Stimulated activated effector memory CD8-positive, alpha-beta T cell treated with anti-CD3 and anti-CD28 coated beads, Interleukin-12 subunit alpha, Interleukin-12 subunit beta, amount 100 ng/mL, for 72 hours (primary cell): ENCODE measurements around the gene KATNAL2.

Experiments
- ATAC-seq: fragments of 150-1000 bp; cut with Tn5 transposase; 2 replicates; pipeline ENCODE4 v1.10.0; 2021
- DNase-seq, 2 donors: peaks; one replicate each; pipeline ENCODE4 v3.0.0; 2021 to 2022; ENCODE audit warnings: low spot score in 2 of 2
- H3K27ac Mint-ChIP-seq: one replicate; pipeline ENCODE4 v1.8.0; 2022; ENCODE audit warnings: mild to moderate bottlenecking, mixed read lengths
- H3K36me3 Mint-ChIP-seq: one replicate; pipeline ENCODE4 v1.8.0; 2022; ENCODE audit warnings: mild to moderate bottlenecking, mixed read lengths
- H3K4me1 Mint-ChIP-seq: one replicate; pipeline ENCODE4 v1.8.0; 2022; ENCODE audit warnings: mixed read lengths
- H3K4me3 Mint-ChIP-seq: one replicate; pipeline ENCODE4 v1.8.0; 2022; ENCODE audit warnings: mild to moderate bottlenecking, mixed read lengths
- H3K9me3 Mint-ChIP-seq: one replicate; pipeline ENCODE4 v1.8.0; 2022; ENCODE audit warnings: mixed read lengths

Gene KATNAL2, protein sequence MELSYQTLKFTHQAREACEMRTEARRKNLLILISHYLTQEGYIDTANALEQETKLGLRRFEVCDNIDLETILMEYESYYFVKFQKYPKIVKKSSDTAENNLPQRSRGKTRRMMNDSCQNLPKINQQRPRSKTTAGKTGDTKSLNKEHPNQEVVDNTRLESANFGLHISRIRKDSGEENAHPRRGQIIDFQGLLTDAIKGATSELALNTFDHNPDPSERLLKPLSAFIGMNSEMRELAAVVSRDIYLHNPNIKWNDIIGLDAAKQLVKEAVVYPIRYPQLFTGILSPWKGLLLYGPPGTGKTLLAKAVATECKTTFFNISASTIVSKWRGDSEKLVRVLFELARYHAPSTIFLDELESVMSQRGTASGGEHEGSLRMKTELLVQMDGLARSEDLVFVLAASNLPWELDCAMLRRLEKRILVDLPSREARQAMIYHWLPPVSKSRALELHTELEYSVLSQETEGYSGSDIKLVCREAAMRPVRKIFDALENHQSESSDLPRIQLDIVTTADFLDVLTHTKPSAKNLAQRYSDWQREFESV

DNA sequence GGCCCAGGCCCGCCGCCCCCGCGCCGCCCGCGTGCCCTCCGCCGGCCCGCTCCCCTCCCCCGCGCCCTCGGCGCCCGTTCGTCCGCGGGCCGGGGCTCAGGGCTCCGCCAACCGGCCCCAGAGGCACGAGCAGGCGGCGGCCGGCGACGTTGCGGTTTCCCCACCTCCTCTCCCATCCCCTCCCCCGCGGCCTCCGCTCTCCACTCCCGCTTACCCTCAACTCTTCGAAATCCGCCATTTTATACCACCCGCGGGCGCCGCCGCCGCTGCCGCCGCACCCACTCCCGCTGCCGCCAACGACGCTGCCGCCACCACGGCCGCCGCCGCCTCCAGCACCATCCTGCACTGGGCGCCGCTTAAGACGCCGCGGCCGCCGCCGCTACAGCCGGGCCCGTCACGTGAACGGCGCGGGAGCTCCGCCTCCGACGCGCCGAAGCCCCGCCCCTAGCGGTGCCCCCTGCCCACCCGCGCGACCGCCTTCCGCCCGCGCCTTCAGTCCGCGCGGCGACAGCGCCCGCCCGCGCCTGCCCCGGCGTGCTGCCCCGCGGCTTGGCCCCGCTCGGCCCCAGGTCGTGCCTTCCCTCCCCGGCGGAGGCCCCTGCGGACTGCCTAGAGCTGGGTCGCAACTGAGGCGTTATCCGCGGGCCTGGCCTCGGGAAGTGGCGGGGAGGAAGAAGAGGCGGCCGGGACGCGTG, at the start of gene KATNAL2, which contains the start of gene PIAS2:
Gene KATNAL2, plus strand, starts transcription at position 495 of the 695 bp plus-strand sequence. CDS start 29,271 bp downstream, outside the sequence.
Gene PIAS2, minus strand, starts transcription at position 400 of the 695 bp plus-strand sequence. Its CDS starts 162 bp downstream, at position 238.
- peak; percentile 68 to 85 for DNase-seq
- no peaks in the 10 kb centered on the region for H3K36me3 Mint-ChIP-seq
- H3K9me3 Mint-ChIP-seq, result no peaks in the 10 kb centered on the region
- H3K4me1 Mint-ChIP-seq, result peaks cover 32% of the 10 kb centered on the region
- peak within 1 kb of the TSS; percentile 72 for H3K4me3 Mint-ChIP-seq
- ATAC-seq, result peak; percentile 89
- H3K27ac Mint-ChIP-seq, result peak within 1 kb of the TSS; percentile 82

DNA sequence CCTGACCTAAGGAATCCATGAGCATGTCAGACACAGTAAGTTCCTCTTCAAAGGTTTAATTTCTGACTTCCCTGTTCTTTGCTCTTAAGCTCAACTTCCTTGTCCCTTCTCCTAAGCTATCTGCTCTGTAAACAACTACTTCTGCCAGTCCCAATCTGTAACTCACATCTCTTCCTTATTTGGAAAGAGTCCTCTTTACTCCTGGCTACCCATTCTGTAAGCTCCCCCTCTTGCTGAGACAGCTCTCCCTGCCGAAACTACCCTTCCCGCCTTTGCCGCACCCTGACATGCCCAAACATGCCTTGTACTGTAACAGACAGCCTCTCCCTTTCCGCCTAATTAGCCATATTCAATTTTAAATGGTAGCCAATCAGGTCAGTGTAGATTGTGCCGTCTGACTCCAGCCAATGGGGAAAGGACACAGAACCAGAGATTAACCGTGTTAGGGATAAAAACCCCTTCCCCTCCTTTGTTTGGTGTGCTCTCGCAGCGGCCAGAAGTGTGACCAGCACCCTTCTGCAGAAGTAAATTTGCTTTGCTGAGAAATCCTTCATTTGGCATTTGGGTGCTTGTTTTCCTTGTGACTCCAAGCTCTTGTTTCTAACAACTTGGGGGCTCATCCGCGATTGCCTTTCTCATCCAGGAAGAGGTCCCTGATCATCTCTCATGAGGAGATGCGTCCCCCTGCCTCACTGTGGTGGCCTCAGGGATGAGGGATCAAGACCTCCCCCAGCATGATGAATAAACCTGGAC, 49.1 kb upstream of the KATNAL2 start:
- Mint-ChIP-seq H3K4me1 (peaks cover 11% of the 10 kb centered on the region), H3K36me3 (peaks cover under 1% of the 10 kb centered on the region), H3K27ac (peak overlapping the region; percentile 6)

DNA sequence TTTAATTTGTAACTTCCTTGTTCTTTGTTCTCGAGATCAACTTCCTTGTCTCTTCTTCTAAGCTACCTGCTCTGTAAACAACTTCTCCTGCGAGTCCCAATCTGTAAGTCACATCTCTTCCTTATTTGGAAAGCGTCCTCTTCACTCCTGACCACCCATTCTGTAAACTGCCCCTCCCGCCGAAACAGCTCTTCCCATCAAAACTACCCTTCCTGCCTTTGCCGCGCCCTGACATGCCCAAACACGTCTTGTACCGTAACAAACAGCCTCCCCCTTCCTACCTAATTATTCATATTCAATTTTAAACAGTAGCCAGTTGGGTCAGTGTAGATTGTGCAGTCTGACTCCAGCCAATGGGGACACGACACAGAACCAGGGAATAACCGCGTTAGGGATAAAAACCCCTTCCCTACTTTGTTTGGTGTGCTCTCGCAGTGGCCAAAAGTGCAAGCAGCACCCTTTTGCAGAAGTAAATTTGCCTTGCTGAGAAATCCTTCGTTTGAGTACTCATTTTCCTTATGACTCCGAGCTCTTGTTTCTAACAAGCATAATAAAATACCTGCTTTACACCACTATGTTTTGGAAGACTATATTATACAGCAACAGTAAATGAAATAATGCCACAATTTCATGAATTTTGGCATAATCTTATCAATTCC, 39.9 kb upstream of the KATNAL2 start:
- Mint-ChIP-seq H3K36me3 (no peaks in the 10 kb centered on the region), H3K4me1 (peaks cover 18% of the 10 kb centered on the region), H3K27ac (no peak overlapping the region), H3K9me3 (peaks cover 15% of the 10 kb centered on the region), H3K4me3 (no peak overlapping the region)
- no peak for ATAC-seq
- no peak for DNase-seq

More for the DNA sequence above, 49.1 kb upstream of the KATNAL2 start:
- ATAC-seq (no peak), DNase-seq (no peak)
- H3K9me3 Mint-ChIP-seq, result peaks cover 15% of the 10 kb centered on the region
- no peak overlapping the region for H3K4me3 Mint-ChIP-seq

DNA sequence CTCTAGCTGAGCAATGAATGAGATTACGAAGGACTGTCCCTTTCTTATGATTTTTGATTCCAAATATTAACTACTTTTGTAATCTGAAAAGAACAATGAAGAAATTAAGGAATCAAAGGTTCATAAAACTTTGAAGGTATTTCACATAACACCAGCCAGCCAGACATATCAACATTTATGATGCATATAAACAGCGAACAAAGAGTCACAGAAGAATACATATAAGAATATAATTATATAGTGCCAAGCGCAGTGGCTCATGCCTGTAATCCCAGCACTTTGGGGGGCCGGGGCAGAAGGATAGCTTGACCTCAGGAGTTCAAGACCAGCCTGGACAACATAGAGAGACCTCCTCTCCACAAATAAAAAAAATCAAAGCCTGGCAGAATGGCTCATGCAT, 34.2 kb upstream of the KATNAL2 start:
- ATAC-seq (no peak), DNase-seq (no peak)
- Mint-ChIP-seq H3K4me1 (peaks cover 6% of the 10 kb centered on the region), H3K27ac (no peak overlapping the region), H3K9me3 (peaks cover 4% of the 10 kb centered on the region), H3K36me3 (peaks cover 8% of the 10 kb centered on the region), H3K4me3 (no peak overlapping the region)

DNA sequence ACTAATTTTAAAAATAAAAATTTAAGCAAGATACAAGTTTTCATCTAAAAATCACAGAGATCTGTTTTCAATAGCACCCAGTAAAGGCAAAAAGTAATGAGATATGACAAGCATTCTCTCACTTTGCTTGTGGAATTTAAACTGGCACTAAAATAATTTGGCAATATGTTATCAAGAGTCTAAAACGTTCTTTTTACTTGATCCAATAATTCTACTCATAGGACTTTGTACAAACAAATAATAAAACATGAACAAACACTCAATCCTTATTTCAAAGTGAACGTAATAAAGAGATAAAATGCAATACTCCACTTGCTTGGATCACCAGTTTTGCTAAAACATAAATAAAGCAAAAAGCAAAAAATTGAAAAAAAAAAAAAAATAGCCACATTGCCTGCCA, 30.5 kb upstream of the KATNAL2 start:
- no peak for DNase-seq
- Mint-ChIP-seq H3K9me3 (peaks cover 4% of the 10 kb centered on the region), H3K4me3 (no peak overlapping the region), H3K4me1 (peaks cover 7% of the 10 kb centered on the region), H3K36me3 (peaks cover 34% of the 10 kb centered on the region), H3K27ac (no peak overlapping the region)
- ATAC-seq, result no peak

DNA sequence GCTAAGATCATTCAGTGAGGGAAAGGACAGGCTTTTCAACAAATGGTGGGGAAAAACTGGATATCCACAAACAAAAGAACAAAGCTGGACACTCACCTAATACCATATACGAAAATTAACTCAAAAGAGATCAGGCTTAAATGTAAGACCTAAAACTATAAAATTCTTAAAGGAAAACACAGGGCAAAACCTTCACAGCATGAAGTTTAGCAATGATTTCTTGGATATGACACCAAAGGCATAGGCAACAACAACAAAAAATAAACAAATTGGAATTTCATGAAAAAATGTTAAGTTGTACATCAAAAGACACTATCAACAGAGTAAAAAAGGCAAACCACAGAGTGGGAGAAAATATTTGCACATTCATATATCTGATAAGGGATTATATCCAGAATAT, 28.4 kb upstream of the KATNAL2 start:
- no peak overlapping the region for H3K4me3 Mint-ChIP-seq
- H3K4me1 Mint-ChIP-seq, result peaks cover 24% of the 10 kb centered on the region
- peaks cover 34% of the 10 kb centered on the region for H3K36me3 Mint-ChIP-seq

DNA sequence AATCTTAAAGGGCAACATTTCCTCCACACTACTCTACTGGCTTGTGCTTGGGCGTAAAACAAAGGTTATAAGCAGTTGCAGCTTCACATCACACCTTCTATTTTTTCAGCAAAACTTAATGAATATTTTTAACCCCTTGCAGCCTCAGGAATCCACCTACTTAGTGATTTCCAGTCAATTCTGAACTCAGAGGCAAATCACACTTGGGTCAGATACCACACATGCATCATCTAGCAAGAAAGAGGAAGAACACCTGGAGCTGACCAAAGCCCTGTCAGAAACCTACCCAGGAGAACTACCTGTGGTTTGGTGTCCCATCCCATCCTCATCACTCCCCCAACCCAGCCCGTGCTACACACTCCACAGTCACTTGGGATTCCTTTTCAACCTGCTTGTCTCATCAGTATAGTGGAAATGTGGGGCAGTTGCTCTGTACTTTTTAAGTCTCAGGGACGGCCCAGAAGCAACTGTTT, 25.6 kb upstream of the KATNAL2 start:
- peaks cover 4% of the 10 kb centered on the region for H3K9me3 Mint-ChIP-seq
- peaks cover 28% of the 10 kb centered on the region for H3K4me1 Mint-ChIP-seq
- peak; percentile 75 for ATAC-seq
- DNase-seq, result peak in 1 of 2 donors; percentile 49
- H3K36me3 Mint-ChIP-seq, result peaks cover 39% of the 10 kb centered on the region
- no peak overlapping the region for H3K4me3 Mint-ChIP-seq
- H3K27ac Mint-ChIP-seq, result no peak overlapping the region

More for the DNA sequence above, 28.4 kb upstream of the KATNAL2 start:
- DNase-seq, result no peak
- peaks cover 4% of the 10 kb centered on the region for H3K9me3 Mint-ChIP-seq
- no peak overlapping the region for H3K27ac Mint-ChIP-seq
- ATAC-seq, result no peak

DNA sequence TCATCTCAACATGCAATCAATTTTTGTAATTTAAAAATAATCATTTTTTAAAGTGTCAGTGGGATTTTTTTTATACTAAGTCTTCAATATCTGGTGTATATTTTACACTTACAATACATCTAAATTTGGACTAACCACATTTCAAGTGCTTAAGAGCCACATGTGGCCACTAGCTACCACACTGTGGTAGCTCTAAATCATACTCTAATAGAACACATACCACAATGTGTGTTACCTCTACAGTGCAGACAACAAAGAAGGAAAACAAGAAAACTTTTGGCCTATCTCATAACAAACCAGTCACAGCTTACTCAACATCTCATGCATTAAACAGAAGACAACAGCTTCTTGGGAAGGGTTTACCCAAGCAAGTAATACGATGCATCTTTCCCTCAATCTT, 24.6 kb upstream of the KATNAL2 start:
- DNase-seq, result no peak
- peak; percentile 37 for ATAC-seq
- Mint-ChIP-seq H3K36me3 (peaks cover 34% of the 10 kb centered on the region), H3K9me3 (peaks cover 4% of the 10 kb centered on the region), H3K4me1 (peaks cover 28% of the 10 kb centered on the region), H3K27ac (no peak overlapping the region), H3K4me3 (no peak overlapping the region)

DNA sequence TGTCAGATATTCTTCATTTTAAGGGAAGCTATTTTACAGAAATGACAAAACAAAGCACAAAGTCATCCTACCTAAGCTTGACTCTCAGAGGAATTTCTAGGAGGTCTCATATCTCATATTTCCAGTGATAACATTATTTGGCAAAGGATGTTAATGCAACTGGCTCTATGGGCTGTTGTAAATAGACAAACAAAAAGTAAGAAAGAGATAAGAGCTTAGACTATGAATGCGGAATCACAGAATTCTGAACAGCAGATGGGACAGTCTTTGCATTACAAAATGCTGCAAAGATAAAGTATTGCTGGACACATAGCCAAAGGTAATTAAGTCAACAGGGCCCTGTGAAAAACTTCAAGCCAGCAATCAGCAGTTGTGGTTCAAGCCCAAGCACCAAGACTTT, 24.0 kb upstream of the KATNAL2 start:
- H3K27ac Mint-ChIP-seq, result no peak overlapping the region
- H3K36me3 Mint-ChIP-seq, result peaks cover 29% of the 10 kb centered on the region
- peaks cover 4% of the 10 kb centered on the region for H3K9me3 Mint-ChIP-seq
- no peak for ATAC-seq
- no peak for DNase-seq
- H3K4me1 Mint-ChIP-seq, result peaks cover 28% of the 10 kb centered on the region
- H3K4me3 Mint-ChIP-seq, result no peak overlapping the region

DNA sequence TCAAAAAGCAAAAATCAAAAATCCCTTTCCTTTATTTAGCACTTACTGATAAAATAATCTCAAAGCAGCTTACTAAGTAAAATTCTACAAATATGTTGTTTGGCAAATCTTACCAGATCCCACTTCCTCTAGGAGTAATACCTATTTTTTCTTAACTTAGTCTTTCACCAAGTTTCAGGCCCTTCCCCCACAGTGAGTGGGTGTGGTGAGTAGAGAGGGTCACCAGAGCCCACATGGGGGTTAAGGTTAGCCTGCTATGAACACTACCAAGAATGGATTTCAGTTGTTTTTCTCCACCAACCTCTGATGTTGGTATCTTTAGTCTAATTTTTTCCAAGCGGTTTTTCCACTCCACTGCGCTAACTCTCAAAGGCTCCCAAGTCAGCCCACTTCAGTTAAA, 23.3 kb upstream of the KATNAL2 start:
- Mint-ChIP-seq H3K9me3 (peaks cover 4% of the 10 kb centered on the region), H3K4me3 (no peak overlapping the region), H3K4me1 (peaks cover 28% of the 10 kb centered on the region), H3K27ac (peak overlapping the region; percentile 37), H3K36me3 (peaks cover 22% of the 10 kb centered on the region)
- no peak for DNase-seq
- no peak for ATAC-seq

DNA sequence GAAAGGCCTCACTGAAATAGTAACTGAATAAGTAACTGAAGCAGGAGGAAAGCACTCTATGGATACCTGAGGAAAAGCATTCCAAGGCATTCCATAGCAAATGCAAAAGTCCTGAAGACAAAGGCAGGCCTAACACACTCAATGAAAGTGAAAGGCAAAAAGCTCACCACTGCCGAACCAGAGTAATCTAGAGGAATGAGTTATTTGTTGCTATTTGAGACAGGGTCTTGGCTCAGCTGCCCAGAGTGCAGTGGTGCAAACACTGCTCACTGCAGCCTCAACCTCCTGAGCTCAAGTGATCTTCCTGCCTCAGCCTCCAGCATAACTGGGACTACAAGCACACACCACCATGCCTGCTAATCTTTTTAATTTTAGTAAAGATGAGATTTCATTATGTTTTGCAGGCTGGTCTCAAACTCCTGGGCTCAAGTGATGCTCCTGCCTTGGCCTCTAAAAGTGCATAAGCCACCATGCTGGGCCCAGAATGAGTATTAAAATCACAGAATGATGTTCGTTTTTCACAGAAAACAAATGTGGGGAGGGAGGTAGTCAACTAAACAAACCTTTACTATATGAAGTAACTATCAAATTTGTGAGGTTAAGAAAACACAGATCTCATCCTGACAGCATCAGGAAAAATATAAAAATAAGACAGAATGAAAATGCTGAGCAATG, 18.0 kb upstream of the KATNAL2 start:
- ATAC-seq (peak; percentile 72), DNase-seq (peak in 1 of 2 donors; percentile 51)
- Mint-ChIP-seq H3K4me1 (peaks cover 6% of the 10 kb centered on the region), H3K9me3 (no peaks in the 10 kb centered on the region), H3K36me3 (peaks cover 18% of the 10 kb centered on the region), H3K4me3 (no peak overlapping the region), H3K27ac (no peak overlapping the region)

DNA sequence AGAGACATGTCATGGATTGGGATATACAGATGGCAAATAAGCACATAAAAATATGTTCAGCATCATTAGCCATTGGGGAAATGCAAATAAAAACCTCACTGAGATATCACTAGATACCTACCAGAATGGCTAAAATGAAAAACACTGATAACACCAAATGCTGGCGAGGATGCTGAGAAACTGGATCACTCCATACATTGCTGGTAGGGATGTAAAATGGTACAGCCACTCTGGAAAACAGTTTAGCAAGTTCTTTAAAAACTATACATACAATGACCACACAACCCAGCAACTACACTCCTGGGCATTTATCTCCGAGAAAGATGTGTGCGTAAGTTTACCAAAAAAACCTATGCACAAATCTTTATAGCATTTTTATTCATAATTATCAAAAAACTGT, 14.0 kb upstream of the KATNAL2 start:
- no peak overlapping the region for H3K4me3 Mint-ChIP-seq
- no peak overlapping the region for H3K27ac Mint-ChIP-seq
- peaks cover 19% of the 10 kb centered on the region for H3K4me1 Mint-ChIP-seq
- ATAC-seq, result no peak
- H3K9me3 Mint-ChIP-seq, result no peaks in the 10 kb centered on the region
- DNase-seq, result no peak
- peaks cover 18% of the 10 kb centered on the region for H3K36me3 Mint-ChIP-seq

DNA sequence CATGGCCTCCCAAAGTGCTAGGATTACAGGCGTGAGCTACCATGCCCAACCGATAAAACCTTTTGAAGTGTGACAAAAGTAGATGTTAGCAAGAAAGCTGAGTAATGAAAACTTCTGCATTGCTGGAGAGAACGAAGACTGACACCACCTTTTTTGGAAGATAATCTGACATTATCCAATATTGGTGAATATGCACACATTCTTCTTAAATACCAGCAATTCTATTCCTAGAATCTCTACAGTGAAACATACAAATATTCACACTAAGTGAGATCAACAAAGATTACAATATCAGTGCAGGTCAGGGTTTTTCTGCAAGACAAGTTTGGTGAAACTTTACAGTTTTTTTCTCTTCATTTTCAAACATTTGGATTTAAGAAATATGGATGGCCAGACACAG, 7.9 kb upstream of the KATNAL2 start:
- Mint-ChIP-seq H3K36me3 (no peaks in the 10 kb centered on the region), H3K9me3 (no peaks in the 10 kb centered on the region), H3K4me3 (no peak overlapping the region), H3K27ac (no peak overlapping the region), H3K4me1 (peaks cover 22% of the 10 kb centered on the region)
- DNase-seq (no peak), ATAC-seq (no peak)

DNA sequence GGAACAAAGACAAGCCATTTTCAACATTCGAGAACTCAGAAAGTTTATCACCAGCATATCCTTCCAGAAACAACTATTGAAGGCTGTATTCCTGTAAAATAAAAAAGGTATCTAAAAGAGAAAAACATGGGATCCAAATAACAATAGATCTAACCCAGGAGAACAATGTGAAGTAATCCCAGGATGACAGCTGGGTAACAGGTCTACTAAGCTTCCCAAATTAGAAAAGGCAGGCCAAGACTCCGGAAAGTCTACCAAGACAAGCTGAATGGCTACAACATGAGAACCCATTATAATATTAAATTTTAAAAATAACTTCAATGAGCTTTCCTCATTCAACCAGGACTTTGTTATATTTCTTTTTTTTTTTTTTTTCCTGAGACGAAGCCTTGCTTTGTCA, 6.5 kb upstream of the KATNAL2 start:
- H3K9me3 Mint-ChIP-seq, result no peaks in the 10 kb centered on the region
- no peaks in the 10 kb centered on the region for H3K36me3 Mint-ChIP-seq
- DNase-seq (no peak), ATAC-seq (no peak)
- no peak overlapping the region for H3K27ac Mint-ChIP-seq
- peaks cover 25% of the 10 kb centered on the region for H3K4me1 Mint-ChIP-seq
- no peak overlapping the region for H3K4me3 Mint-ChIP-seq
